Retina (tissue), 1 donor: ENCODE data around the gene UBALD2.
A peak's percentile ranks its signal among the peaks of the same experiment; 100 is the strongest.
"Not testable (repeated sequence)": the region's sequence is repeated elsewhere in the genome, so short reads cannot be mapped to it uniquely, and the experiment has no call there.

Experiments used
- DNase-seq: peaks from one replicate; pipeline ENCODE4 v3.0.0-alpha.2; 2016

The UBALD2 gene

DNA sequence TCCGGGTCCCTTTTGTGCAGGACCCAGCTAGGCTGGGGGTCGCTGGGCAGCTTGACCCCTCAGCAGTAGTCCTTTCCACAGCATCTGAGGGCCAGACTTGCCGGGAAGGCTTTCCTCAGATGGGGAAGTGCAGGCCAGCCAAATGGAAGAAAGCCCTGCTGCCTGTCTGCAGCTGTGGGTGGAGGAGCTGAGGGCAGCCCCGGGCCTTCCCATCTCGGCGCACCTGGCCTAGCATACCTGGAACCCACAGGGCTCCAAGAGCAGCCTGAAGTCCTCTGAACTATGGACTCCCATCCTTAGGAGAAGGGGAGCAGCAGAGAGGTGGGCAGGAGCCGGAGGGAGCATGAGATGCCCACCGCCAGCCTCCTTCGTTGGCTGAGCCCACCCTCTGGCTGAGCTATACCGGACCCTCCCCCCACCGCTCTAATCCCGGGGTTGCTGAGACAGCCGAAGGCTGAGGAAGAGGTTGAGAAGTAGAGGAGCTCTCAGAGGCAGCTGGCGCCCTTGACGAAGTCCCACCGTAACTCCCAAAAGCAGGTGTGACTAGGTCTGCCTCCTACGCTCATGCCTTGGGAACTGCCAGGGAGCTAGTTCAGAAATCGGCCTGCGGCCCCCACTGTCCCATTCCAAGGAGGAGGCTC lies 13.2 kb downstream of the UBALD2 start:
- DNase-seq: no peak

DNA sequence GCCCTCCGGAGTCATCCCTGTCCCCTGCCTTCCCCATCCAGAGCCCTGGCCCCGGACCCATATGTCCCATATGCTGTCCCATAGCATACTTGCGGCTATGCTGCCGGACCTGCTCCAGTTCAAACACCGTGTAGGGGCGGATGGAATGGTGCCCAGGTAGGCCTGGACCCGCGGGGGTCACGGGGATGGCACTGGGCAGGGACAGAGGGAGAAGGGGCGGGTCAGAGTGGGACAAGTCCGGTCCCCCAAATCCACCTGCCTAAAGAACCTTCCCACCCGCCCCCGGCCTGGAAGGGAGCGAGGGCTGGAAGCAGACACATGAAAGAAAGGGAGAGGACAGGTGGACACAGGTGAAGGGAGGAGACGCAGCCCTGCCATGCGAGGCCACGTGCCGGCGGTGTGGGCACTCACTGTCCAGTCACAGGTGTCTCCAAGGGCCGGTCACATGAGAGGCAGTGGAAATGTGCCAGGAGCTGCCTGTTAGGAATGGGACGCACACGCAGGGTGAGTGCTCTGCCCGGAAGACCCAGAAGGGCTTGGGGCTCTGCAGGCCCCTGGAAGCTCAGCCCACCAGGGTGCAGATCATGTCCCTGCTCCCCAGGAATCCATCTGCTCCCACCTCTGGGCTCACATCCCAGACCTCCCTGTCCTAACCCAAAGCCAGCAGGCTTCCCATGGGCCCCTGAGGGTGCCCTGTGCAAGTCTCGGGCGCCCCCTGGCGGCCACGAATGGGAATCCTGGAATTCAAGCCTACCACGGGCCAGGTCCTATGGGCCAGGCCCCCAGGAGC lies 14.0 kb downstream of the UBALD2 start:
- peak; percentile 86 for DNase-seq

DNA sequence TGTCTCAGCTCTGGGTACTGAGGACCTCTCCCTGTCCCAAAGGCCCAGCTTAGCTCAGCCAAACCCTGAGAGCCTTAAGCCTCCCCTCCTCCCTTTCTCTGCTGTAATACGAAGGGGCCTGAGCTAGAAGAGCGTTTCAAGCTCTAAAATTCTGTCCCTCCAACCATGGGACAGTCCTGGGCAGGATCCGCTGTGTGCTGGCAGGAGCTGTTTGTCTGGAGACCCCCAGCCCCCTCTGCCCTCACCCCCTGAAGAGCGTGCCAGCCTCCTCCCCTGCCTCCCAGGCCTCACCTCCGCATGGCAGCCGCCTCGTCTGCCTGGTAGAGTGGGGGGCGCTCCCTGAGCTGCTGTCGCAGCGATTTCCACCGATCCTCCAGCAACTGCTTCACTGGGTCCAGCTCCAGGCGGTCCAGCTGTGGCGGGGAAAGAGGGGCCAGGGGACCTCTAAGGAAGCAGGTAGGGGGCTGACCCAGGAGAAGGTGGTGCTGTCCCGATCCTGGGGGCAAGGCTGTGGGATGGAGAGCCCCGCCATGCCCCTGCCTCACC lies 14.7 kb downstream of the UBALD2 start:
- DNase-seq: no peak

DNA sequence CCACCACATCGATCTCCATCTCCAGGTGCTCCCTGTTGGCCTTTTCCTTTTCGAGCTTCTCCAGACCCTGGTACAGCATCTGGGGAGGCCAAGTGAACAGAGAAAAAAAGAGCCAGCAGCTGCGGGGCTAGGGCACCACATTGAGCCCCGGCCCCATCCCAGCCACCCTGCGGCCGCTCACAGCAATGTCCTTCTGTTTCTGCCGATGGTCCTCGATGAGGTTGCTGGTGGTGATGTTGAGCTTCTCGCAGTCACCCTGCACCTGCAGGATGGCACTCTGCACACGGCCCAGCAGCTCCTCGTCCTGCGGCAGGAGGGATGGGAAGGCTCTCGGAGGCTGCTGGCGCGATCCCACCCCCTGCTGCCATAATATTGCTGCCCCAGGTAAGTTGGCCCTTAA lies 15.5 kb downstream of the UBALD2 start:
- no peak for DNase-seq

DNA sequence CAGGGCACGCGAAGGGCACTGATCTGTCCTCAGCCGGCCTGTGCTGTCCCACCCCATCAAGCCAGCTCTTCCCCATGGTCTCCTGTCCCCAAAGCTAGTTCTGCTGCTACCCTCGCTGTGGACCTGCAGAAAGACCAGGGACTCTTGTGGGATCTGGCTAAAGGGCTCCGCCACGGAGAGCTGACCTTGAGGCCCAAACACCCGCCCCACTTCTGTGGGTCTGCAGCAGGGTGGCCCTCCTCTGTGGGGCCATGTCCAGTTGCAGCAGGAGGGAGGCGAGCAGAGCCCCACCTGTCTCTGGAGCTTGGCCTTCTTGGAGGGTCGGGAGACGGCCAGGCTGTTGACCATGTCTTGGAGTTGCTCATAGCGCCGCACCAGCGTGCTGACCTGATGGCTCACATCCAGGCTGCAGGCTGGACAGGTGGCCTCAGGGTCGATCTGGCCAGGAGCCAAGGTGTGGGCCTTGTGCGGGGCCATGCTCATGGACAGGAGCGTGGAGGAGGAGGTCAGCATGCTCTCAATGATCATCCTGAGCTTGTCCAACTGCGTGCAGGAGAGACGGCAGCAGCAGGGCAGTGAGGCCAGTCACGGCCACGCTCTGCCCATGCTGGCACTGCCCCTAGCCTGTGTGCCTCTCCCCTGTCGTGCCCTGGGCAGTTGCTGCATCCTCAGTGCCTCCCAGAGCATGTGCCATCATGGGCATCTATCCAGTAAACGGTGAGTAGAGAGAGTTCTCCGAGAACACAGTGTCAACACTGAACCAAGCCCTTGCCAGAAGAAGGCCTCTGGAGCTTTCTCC lies 16.6 kb downstream of the UBALD2 start:
- DNase-seq: no peak

DNA sequence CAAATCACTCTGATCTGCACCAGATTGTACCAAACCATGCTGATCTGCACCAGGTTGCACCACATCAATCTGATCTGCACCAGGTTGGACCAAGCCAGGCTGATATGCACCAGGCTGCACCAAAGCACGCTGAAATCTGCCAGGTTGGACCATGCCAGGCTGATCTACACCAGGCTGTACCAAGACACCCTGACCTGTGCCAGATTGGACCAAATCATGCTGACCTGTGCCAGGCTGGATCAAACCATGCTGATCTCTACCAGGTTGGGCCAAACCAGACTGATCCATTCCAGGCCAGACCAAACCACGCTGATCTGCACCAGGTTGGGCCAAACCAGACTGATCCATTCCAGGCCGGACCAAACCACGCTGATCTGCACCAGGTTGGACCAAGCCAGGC lies 27.4 kb downstream of the UBALD2 start:
- DNase-seq: no peak

DNA sequence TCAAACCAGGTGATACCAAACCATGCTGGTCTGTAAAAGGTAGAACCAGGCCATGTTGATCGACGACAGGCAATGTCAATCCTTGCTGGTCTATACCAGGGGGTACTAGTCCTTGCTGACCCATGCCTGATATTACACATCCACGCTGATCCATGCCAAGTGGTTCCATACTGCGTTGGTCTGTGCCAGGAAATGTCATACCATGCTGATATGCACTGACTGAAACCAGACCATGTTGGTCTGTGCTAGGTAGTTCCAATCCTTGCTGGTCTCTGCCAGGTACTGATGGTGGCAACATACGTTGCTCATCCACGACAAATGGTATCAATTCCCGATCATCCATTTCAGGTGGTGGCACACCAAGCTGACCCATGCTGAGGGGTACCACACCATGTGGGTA lies 28.0 kb downstream of the UBALD2 start:
- no peak for DNase-seq

DNA sequence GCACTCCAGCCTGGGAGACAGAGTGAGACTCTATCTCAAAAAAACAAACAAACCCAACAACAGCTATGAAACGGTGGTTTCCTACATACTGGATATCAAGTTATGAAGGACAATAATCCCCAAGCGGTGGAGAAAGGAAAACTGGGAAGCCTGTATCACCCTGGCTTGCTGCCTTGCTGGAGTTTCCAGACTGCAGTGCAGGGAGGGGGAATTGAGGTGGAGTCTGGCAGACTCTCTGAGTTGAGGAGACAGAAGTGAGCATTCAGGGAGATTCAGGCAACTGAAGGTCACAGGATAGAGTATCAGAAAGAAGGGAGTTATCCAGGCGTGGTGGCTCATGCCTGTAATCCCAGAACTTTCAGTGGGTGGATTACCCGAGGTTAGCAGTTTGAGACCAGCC lies 31.0 kb downstream of the UBALD2 start:
- DNase-seq: no peak

DNA sequence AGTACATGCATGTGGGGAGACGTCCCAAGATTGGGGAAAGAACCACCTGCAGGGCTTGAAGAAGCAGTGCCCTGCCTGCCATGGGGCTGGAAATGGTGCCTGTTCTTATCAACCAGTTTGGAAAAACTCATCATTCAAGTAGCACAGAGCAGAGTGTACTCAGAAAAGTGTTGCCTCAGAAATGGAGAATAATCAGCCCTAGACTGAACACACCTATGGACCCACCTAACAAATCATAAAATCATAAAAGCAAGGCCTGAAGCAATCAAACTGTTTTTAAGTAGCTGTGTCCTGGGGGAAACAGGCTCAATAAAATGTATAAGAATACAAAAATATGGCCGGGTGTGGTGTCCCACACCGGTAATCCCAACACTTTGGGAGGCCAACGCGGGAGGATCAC lies 31.7 kb downstream of the UBALD2 start:
- DNase-seq: no peak

DNA sequence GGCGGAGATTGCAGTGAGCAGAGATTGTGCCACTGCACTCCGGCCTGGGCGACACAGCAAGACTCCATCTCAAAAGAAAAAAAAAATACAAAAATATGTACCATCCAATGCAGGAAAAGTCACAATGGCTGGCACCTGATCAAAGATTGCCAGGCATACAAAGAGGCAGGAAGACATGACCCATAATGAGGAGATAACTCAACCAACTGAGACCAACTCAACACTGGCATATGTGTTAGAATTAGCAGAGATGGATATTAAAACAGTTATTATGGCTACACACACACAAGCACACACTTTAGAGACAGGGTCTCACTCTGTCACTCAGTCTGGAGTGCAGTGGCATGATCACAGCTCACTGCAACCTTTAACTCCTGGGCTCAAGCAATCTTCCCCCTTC lies 32.3 kb downstream of the UBALD2 start:
- no peak for DNase-seq

DNA sequence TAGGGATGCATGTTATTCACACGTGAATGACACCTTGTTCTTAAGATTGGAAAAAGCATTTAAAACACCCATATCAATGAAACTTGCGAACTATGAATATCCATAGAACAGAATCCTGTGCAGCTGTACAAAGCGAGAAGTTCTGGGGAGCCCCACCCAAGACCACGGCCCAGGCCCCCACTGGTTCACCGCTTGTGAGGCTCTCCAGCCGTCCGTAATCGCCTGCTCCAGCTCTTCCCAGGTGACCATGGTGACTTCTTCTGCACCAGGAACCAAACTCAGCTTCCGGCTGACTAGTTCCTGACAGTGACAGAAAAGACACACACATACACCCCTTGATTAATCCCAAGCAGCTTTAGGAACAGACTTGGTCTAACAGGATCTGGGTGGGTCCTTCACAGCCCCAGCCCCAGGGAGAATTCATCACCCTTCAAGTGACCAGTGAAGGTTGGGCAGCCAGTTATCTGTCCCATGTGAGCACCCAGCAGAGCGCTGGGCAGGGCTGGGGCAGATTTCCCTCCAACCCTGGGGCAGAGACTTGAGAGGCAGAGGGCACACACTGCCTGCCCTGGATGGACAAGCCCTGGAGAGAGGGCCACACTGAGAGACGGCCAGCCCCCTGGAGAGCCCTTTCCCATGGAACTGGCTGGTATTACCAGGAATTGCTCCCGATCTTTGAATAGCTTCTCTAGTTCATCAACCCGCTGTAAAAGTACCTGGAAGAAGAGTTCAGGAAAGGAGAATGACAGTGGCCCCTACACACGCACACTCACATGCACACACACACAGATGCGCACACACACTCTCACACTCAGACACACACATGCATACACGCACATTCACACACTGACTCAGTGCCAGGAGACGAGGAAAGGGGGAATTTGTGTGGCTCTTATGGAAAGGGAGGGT lies 39.3 kb downstream of the UBALD2 start:
- peak; percentile 41 for DNase-seq

DNA sequence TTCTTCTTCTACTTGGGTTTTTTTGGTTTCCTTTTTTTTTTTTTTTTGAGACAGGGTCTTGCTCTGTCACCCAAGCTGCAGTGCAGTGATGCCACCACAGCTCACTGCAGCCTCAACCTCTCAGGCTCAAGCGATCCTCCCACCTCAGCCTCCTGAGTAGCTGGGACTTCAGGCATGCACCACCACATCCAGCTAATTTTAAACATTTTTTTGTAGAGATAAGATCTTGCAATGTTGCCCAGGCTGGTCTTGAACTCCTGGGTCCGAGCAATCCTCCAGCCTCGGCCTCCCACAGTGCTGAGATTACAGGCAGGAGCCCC lies 39.9 kb downstream of the UBALD2 start:
- DNase-seq: not testable (repeated sequence)

DNA sequence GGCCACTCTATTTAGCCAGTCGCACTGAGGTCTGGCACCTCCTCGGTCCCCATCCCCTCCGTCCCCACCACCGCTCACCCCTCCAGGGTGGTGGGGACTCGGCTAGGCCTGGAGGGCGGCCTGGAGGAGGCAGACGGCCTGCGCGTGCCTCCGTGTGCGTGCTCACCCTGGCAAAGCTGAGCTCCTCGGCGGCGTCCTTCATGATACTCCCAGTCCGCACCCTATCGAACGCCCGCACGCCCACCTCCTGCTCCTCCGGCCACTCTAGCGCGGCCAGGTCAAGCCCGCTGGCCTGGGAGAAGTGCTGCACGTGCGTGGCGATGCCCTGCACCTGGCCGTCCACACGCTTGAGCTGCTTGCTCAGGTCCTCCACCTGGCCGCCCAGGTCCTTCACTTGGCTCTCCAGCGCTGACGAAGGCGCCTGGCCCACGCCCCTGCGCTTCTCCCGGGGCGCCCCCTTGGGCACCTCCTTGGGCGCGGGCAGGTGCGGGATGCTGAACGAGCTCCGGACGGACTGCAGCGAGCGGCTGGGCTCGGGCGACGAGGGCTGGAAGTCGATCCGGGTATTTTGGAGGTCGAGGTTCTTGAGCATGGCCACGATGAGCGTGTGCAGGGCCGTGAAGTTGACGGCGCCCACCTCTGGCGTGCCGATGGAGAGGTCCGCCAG lies 42.3 kb downstream of the UBALD2 start:
- no peak for DNase-seq

DNA sequence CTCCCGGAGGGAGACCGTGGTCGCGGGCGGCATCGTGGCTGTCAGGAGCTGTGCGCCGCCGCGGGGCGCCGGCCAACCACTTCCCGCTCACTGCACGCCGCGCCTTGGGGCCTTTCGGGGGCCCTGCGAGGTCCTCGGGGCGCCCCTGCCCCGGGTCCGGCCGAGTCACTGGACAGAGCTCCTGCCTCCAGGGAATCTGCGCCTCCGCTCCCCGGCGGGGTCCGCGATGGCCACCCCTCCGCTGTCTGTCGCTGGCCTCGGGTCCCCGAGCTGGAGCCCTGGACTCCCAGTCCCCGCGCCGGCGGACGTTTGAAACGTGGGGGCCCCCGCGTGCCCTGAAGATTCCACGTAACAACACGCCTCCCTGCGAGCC lies 42.8 kb downstream of the UBALD2 start, which contains the start of gene QRICH2:
Gene QRICH2, minus strand, starts transcription at position 311 of the 373 bp plus-strand sequence. Its CDS starts 278 bp downstream, at position 33.
- no peak for DNase-seq

DNA sequence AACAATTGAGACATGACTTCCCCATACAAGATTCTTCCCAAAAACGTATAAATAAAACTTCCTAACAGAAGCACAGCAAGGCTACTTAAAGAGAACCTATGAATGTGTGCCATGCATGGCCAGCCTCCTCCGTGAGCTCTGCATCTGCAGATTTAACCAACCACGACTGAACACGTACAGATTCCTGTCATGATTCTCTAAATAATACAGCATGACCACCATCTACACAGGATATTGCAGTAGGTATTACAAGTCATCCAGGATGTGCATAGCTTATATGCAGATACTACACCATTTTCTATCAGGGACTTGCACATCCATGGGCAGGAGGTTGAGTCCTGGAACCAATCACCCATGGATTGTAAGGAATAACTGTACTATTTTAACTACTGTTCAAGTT lies 44.3 kb downstream of the UBALD2 start:
- DNase-seq: no peak

DNA sequence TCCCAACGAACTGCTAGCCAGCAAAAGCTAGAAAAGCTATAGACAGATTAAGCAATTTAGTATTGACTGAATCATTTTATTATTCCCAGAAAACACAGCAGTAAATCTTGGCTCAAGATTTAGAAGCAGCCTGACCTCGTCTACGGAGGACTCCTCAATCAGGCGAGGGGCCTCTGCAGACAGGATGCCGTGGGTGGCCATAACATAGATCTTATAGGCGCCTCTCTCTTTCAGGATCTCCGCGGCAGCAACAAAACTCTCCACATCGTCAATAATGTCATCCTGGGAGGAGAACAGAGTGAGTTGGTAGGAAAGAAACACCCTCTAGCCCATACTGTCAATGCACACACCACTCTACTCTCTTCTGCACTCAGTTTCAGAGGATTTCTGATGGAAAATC lies 47.6 kb downstream of the UBALD2 start:
- DNase-seq: no peak

DNA sequence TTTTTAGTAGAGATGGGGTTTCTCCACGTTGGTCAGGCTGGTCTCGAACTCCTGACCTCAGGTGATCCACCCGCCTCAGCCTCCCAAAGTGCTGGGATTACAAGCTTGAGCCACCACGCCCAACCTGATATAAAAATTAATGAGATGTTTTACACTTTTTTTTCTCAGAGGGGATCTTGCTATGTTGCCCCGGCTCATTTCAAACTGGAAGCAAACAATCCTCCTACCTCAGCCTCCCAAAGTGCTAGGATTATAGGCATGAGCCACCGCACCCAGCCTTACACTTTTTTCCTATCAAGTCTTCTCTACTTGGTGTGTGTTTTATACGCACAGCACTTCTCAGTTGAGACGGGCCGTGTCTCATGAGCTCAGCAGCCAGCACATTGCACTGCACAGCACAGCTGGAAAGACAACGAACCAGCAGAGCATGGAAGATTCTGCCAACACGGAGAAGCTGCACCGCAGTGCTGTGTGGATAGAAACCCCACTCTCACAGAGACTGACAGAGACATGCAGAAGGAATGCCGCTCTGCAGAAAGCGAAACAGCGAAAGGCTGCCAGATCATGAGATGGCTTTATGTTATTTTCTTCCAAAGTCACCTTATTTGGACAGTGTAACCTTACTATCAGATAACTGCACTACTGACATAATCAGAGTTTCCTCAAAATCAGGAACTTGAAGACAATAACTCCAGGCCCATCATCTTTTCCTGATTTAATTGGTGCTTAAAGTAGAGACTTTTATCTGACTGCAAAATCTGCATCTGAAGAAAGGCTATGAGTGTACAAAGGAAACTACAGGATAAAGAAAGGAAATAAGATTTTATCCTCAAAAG lies 49.5 kb downstream of the UBALD2 start:
- no peak for DNase-seq

DNA sequence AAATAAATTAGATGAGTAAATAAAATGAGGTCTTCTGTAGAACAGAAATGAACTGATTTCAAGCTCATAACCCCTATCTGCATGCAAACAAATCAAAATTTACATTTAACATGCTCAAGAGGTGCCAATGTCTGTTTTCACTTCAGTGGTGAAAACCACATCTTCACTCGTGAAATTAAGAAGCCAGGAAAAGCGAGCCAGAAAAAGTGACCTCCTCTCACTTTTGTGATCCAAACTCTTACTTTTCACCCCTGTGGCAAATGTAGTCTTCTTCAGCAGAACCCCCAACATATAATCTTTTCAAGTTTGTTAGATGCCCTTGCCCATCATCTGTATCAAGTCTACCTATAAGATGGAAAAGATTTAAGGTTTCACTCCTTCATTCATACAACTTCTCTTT lies 52.4 kb downstream of the UBALD2 start:
- no peak for DNase-seq

DNA sequence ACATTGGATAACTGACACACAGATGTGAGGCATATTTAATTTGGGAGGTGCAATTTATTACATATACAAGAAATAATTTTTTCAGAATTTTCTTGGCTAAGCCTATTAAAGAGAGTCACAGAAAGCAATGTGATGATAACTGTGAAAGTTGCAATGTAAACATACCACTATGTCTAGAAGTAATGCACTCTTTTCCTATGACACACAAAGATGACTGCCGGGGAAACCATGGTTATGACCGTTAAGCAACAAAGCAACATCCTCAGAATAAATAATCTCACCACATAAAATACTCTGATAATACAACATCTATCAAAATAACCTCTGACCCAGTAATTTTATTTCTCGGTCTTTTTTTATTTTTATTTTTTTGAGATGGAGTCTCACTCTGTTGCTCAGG lies 53.4 kb downstream of the UBALD2 start:
- no peak for DNase-seq
